Transverse colon (tissue), 4 donors: ENCODE measurements around the gene CCT4.

Experiments
- CTCF ChIP-seq, 5 experiments: fragments of 200-600 bp in 3 of 5; fragments of 450-650 bp in 2 of 5; sonication (generic) in 3 of 5; IDR thresholded peaks; 1 replicate in 2 of 5; 2 replicates in 3 of 5; pipeline ENCODE4 v1.5.1; 2016 to 2017; ENCODE audit warnings: antibody characterized with exemption in 5 of 5, inconsistent platforms in 3 of 5, mild to moderate bottlenecking in 2 of 5, moderate library complexity in 1 of 5
- POLR2A ChIP-seq: fragments of 450-650 bp; IDR thresholded peaks from one replicate; pipeline ENCODE4 v1.6.1; 2016; ENCODE audit warnings: antibody characterized with exemption, mild to moderate bottlenecking, moderate library complexity
- POLR2AphosphoS5 ChIP-seq, 3 donors: sonication (generic); formaldehyde crosslinking; IDR thresholded peaks; one replicate each; pipeline ENCODE4 v1.6.1; 2016; ENCODE audit warnings: antibody characterized with exemption in 3 of 3

- TF ChIP-seq CTCF (IDR thresholded peaks at IDR 0.05) (no peak), POLR2A (no peak), POLR2AphosphoS5 (IDR thresholded peaks at IDR 0.05) (no peak)
Observed at GRCh38 chr2:61909116-61909515, 20.7 kb upstream of the CCT4 start.
